PFSK-1 (cell line): ENCODE measurements around the gene RGL3.

Source experiments
- FOXP2 ChIP-seq: optimal IDR thresholded peaks from 2 replicates; pipeline ENCODE3; 2011; ENCODE audit warnings: borderline replicate concordance, control low read depth, inconsistent platforms; ENCODE audit not compliant: insufficient read depth; ENCODE audit errors: extremely low read length, extremely low read depth
- POLR2AphosphoS5 ChIP-seq: IDR thresholded peaks from 2 replicates; pipeline ENCODE4 v1.6.1; 2012; ENCODE audit warnings: low read depth, mild to moderate bottlenecking, control low read depth, low read length, moderate library complexity
- REST ChIP-seq, 2 experiments: IDR thresholded peaks; 2 replicates each; pipeline versions ENCODE4 v1.6.1 to v1.8.0; 2011 to 2012; ENCODE audit warnings: low read depth in 2 of 2, low read length in 2 of 2, control low read depth in 1 of 2, inconsistent platforms in 1 of 2, mild to moderate bottlenecking in 1 of 2, moderate library complexity in 1 of 2; ENCODE audit not compliant: insufficient read depth in 1 of 2
- SIN3A ChIP-seq: IDR thresholded peaks from 2 replicates; pipeline ENCODE4 v1.6.1; 2012; ENCODE audit warnings: mild to moderate bottlenecking, low read length, moderate library complexity, borderline replicate concordance; ENCODE audit not compliant: insufficient read depth
- TAF1 ChIP-seq: IDR thresholded peaks from 2 replicates; pipeline ENCODE4 v1.6.1; 2012; ENCODE audit warnings: low read length, control low read depth, borderline replicate concordance; ENCODE audit not compliant: insufficient read depth

DNA sequence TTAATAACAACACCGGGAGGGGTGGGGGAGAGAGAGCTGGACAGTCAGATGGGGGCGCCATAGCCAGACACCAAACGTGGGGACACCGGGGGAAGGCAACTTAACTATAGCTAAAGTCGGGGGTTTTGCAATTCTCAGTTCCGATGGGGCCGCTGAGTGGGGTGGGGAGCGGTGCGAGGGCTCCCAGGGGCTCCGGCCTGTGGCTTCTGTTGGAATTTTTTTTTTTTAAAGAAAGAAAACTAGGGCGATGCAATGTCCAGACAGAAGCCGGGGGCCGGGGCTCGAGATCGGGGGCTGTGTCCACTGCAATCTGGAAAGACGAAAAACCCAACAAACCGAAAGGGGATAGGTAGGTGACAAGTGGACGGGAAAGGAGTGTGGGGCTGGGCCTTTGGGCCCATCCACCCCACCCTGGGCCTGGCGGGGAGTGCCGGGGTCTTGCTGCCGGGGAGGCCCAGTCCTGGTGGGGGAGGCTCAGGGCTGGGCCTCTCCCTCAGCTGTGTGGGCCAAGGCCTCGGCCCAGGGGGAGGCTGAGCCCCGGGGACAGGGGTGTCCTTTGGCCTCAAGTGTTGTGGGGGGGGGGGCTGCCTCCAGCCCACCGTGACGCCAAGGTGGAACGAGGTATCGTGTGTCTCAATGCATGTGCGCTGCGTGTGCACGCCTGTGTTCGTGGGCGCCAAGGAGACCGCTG, 33.7 kb upstream of the RGL3 start:
- no peak for TF ChIP-seq POLR2AphosphoS5
- no peak for TF ChIP-seq FOXP2
- no peak for TF ChIP-seq REST (IDR thresholded peaks at IDR 0.05; ENCODE audit: insufficient read depth in 1 of 2, low read depth in 2 of 2, low read length in 2 of 2)
- no peak for TF ChIP-seq SIN3A
- no peak for TF ChIP-seq TAF1
